ENCODE results near the gene DDX56.

- TF ChIP-seq POLR2AphosphoS5 (IDR thresholded peaks at IDR 0.05; ENCODE audit: low read depth, low read length) = no peak
- TF ChIP-seq ZZZ3 (CRISPR knock-in tag; IDR thresholded peaks at IDR 0.05; ENCODE audit: borderline replicate concordance) = no peak
- TF ChIP-seq CENPBD1 (CRISPR knock-in tag; IDR thresholded peaks at IDR 0.05; ENCODE audit: borderline replicate concordance, low read depth) = no peak
- no peak for TF ChIP-seq HOMEZ (CRISPR knock-in tag; IDR thresholded peaks at IDR 0.05; ENCODE audit: low read depth)
- no peak for TF ChIP-seq PREB (CRISPR knock-in tag; IDR thresholded peaks at IDR 0.05)
Measured at GRCh38 chr7:44538093-44538797, 35.5 kb downstream of the DDX56 start.

Measured in HepG2 (cell line).